ENCODE data around the gene ANXA6.

ANXA6 gene

DNA sequence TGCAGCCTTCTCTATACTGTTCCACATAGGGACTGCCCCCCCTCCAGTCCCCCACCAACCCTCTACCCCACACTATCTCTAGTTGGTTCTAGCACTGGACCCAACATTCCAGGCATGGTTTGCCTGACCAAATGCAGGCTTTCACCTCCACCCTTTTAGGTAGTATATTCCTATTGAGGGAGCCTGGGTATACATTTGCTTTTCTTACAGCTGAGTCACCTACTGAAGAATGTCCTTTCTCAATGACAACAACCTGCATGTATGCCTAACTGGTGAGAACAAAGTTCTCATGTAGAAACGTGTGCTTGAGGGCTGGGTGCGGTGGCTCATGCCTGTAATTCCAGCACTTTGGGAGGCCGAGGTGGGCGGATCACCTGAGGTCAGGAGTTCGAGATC, 85.0 kb downstream of the ANXA6 start:
- no peak for TF ChIP-seq GABPA (IDR thresholded peaks at IDR 0.05; ENCODE audit: low read depth)
- TF ChIP-seq, protein P1, sequence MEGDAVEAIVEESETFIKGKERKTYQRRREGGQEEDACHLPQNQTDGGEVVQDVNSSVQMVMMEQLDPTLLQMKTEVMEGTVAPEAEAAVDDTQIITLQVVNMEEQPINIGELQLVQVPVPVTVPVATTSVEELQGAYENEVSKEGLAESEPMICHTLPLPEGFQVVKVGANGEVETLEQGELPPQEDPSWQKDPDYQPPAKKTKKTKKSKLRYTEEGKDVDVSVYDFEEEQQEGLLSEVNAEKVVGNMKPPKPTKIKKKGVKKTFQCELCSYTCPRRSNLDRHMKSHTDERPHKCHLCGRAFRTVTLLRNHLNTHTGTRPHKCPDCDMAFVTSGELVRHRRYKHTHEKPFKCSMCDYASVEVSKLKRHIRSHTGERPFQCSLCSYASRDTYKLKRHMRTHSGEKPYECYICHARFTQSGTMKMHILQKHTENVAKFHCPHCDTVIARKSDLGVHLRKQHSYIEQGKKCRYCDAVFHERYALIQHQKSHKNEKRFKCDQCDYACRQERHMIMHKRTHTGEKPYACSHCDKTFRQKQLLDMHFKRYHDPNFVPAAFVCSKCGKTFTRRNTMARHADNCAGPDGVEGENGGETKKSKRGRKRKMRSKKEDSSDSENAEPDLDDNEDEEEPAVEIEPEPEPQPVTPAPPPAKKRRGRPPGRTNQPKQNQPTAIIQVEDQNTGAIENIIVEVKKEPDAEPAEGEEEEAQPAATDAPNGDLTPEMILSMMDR (IDR thresholded peaks at IDR 0.05; ENCODE audit: insufficient read depth, low read length), result no peak
- no peak for TF ChIP-seq POLR2AphosphoS5 (IDR thresholded peaks at IDR 0.05; ENCODE audit: low read depth)
- TF ChIP-seq, protein P2, sequence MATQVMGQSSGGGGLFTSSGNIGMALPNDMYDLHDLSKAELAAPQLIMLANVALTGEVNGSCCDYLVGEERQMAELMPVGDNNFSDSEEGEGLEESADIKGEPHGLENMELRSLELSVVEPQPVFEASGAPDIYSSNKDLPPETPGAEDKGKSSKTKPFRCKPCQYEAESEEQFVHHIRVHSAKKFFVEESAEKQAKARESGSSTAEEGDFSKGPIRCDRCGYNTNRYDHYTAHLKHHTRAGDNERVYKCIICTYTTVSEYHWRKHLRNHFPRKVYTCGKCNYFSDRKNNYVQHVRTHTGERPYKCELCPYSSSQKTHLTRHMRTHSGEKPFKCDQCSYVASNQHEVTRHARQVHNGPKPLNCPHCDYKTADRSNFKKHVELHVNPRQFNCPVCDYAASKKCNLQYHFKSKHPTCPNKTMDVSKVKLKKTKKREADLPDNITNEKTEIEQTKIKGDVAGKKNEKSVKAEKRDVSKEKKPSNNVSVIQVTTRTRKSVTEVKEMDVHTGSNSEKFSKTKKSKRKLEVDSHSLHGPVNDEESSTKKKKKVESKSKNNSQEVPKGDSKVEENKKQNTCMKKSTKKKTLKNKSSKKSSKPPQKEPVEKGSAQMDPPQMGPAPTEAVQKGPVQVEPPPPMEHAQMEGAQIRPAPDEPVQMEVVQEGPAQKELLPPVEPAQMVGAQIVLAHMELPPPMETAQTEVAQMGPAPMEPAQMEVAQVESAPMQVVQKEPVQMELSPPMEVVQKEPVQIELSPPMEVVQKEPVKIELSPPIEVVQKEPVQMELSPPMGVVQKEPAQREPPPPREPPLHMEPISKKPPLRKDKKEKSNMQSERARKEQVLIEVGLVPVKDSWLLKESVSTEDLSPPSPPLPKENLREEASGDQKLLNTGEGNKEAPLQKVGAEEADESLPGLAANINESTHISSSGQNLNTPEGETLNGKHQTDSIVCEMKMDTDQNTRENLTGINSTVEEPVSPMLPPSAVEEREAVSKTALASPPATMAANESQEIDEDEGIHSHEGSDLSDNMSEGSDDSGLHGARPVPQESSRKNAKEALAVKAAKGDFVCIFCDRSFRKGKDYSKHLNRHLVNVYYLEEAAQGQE (IDR thresholded peaks at IDR 0.05; ENCODE audit: insufficient replicate concordance, low read depth), result no peak
- TF ChIP-seq SPI1 (IDR thresholded peaks at IDR 0.05; ENCODE audit: borderline replicate concordance, low read depth), result no peak
- Histone ChIP-seq H3K27me3 (ENCODE audit: insufficient read depth, poor library complexity, severe bottlenecking) (no peaks in the 10 kb centered on the region), H3K27ac (replicated peaks) (no peak overlapping the region), H3K4me3 (replicated peaks; ENCODE audit: insufficient read depth, low read length) (no peak overlapping the region)
- DNase-seq (ENCODE audit: low read depth in 1 of 2, low spot score in 1 of 2), result no peak

DNA sequence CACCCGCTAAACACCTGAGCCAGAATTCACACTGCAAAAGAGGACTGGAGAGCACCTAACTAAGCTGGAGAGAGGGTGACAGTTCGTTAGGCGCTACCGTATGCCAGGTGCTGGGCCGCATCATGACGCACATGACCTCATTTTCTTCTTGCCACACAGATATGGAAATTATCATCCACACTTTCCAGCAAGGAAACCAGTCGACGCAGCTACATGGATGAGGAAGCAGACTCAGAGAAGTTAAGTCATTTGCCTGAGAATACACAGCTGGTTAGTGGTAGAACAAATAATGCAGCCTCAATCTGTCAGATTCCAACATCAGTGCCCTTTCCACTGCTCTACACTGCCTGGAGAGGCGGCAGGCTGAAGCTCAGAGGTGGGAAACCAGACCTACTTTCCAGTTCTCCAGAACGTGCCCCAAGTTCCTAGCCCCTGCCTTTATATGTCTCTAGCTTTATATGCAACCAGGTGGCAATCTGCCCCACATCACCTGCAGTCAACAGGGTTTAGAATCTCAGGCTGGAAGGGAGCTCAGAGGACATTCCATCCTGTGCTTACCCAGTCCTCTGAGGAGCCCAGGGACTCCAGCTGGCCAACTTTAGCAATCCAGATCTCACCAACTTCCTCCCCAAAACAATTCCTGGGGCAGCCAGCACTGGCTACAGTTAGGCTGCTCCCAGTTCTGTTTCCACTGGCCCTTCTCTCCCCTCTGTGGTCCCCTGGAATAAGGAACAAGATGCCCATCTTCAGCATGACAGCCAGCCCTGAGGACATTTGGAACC, 85.5 kb downstream of the ANXA6 start:
- Histone ChIP-seq H3K27ac (replicated peaks) (no peak overlapping the region), H3K4me3 (replicated peaks; ENCODE audit: insufficient read depth, low read length) (no peak overlapping the region), H3K27me3 (ENCODE audit: insufficient read depth, poor library complexity, severe bottlenecking) (no peaks in the 10 kb centered on the region)
- no peak for DNase-seq (ENCODE audit: low read depth in 1 of 2, low spot score in 1 of 2)
- no peak for TF ChIP-seq GABPA (IDR thresholded peaks at IDR 0.05; ENCODE audit: low read depth)
- no peak for TF ChIP-seq SPI1 (IDR thresholded peaks at IDR 0.05; ENCODE audit: borderline replicate concordance, low read depth)
- TF ChIP-seq, protein P2 (IDR thresholded peaks at IDR 0.05; ENCODE audit: insufficient replicate concordance, low read depth), result no peak
- no peak for TF ChIP-seq POLR2AphosphoS5 (IDR thresholded peaks at IDR 0.05; ENCODE audit: low read depth)
- TF ChIP-seq, protein P1 (IDR thresholded peaks at IDR 0.05; ENCODE audit: insufficient read depth, low read length), result no peak

DNA sequence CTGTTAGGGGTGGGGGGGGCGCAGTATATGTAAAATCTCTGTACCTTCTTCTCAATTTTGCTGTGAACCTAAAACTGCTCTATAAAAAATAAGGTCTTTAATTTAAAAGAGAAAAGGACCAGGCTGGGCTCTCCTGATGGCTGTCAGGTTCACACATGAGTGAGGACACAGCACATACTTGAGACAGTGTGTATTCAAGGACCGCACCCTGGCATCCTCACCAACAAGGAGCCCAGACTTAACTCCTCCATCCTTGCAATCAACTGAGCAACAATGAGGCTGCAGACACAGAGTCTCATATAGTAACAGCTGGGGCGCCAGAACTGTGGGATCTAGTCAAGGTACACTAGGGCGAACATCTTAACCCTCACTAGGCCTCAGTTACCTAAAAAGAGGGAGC, 86.6 kb downstream of the ANXA6 start:
- no peaks in the 10 kb centered on the region for H3K27me3 ChIP-seq (ENCODE audit: insufficient read depth, poor library complexity, severe bottlenecking)
- H3K4me3 ChIP-seq (replicated peaks; ENCODE audit: insufficient read depth, low read length), result no peak overlapping the region
- DNase-seq (ENCODE audit: low read depth in 1 of 2, low spot score in 1 of 2), result no peak
- no peak overlapping the region for H3K27ac ChIP-seq (replicated peaks)
- no peak for TF ChIP-seq POLR2AphosphoS5 (IDR thresholded peaks at IDR 0.05; ENCODE audit: low read depth)
- TF ChIP-seq, protein P1 (IDR thresholded peaks at IDR 0.05; ENCODE audit: insufficient read depth, low read length), result no peak
- TF ChIP-seq, protein P2 (IDR thresholded peaks at IDR 0.05; ENCODE audit: insufficient replicate concordance, low read depth), result no peak
- no peak for TF ChIP-seq GABPA (IDR thresholded peaks at IDR 0.05; ENCODE audit: low read depth)
- no peak for TF ChIP-seq SPI1 (IDR thresholded peaks at IDR 0.05; ENCODE audit: borderline replicate concordance, low read depth)
